Fibroblast of the aortic adventitia (primary cell): ENCODE results near the gene PRKAR1B. TPM values are rescaled to one million over a fixed set of nuclear protein-coding genes. Genes with fewer than 3 reads are reported as not detected.

Experiments used
- DNase-seq: peaks from one replicate; pipeline ENCODE4 v3.0.0-alpha.2; 2010; ENCODE audit warnings: low read depth
- H3K4me3 ChIP-seq: 2 replicates; pipeline ENCODE4 v1.5.1; 2011; ENCODE audit warnings: low read depth, mild to moderate bottlenecking, control low read depth, low read length, moderate library complexity
- CTCF ChIP-seq: IDR thresholded peaks from 2 replicates; pipeline ENCODE4 v1.5.1; 2011; ENCODE audit warnings: mild to moderate bottlenecking, low read length, control low read depth, inconsistent platforms; ENCODE audit not compliant: insufficient read depth
- total RNA-seq: library from RNA; depleted of rRNA; stranded (reverse); fragments of >200 nt; gene quantifications from 2 replicates; pipeline ENCODE4 v1.2.3, GENCODE V29; 2012; ENCODE audit warnings: low replicate concordance

PRKAR1B gene
- total RNA-seq, 1 donor: 7.0 TPM

- DNase-seq: no peak
- no peak overlapping the region for H3K4me3 ChIP-seq
- TF ChIP-seq CTCF: no peak
These were observed 44.3 kb downstream of the PRKAR1B start for GRCh38 chr7:682810-683209.

- no peak for TF ChIP-seq CTCF
- no peak overlapping the region for H3K4me3 ChIP-seq
- no peak for DNase-seq
These were observed 45.4 kb downstream of the PRKAR1B start for GRCh38 chr7:681551-682307.

GRCh38 chr7:680411-681127 lies 46.5 kb downstream of the PRKAR1B start:
- H3K4me3 ChIP-seq: no peak overlapping the region
- no peak for DNase-seq
- TF ChIP-seq CTCF: no peak

GRCh38 chr7:676972-677385 lies 50.1 kb downstream of the PRKAR1B start:
- H3K4me3 ChIP-seq: no peak overlapping the region
- DNase-seq: no peak
- TF ChIP-seq CTCF: no peak

- no peak for DNase-seq
- no peak for TF ChIP-seq CTCF
- H3K4me3 ChIP-seq: no peak overlapping the region
These were observed 50.7 kb downstream of the PRKAR1B start for GRCh38 chr7:676246-676971.

DNA sequence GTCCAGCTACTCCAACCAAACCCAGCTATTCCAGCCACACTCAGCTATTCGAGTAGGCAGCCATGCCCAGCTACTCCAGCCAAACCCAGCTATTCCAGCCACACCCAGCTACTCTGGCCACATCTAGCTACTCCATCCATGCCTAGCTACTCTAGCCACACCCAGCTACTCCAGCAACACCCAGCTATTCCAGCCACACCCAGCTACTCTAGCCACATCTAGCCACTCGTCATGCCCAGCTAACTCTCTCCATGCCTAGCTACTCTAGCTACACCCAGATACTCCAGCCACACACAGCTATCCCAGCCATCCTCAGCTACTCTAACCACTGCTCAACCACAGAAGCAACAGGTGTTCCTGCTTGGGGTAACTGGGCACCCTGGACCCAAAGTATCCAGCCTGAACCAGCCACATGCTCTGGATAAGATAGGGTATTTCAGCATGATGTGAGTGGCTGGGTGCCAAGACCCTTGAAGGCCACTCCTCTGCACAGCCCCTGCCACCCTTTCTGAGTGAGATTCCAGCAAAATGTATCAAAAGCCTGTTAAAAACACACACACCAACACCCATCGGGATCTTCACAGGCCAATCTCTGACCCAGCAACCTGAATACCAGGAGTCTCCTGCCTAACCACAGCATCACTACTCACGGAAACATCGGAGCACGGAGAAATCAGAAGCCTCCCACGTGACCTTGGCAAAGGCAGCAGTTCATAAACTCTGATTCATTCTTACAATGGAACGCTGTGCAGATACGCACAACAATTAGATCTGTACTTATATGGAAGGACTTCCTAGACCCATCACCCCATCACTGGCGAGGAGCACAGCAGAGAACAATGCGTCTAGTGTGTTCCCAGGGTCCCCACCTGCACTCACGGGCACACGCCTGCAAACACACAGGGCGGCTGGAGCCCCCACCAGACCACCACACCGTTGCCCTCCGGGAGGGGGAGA lies 52.3 kb downstream of the PRKAR1B start:
- DNase-seq: no peak
- TF ChIP-seq CTCF: no peak
- H3K4me3 ChIP-seq: no peak overlapping the region
